ENCODE measurements around the gene CRELD2. TPM values are rescaled to one million over a fixed set of nuclear protein-coding genes. Genes with fewer than 3 reads are reported as not detected.

The CRELD2 gene
- polyA plus RNA-seq, 3 donors, result 20.3 to 33.2 (median 27.6) TPM

DNA sequence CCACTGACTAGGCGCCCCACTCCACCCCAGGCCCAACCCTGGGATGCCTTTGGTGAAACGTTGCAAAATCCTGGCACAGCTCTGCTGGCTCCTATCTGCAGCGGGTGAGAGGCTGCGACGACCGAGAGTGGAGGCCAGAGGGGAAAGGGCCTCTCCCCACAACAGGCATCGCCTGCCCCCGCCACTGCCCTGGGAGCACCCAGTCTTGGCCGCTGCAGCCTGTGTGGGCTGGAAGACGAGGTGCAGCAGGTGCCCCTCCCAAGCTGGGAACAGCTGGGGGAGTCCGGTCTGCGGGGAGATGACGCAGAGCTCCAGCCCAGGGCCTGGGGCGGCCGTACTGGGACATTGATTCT, 38.0 kb downstream of the CRELD2 start:
- Mint-ChIP-seq H3K36me3 (peaks cover 0 to 3% of the 10 kb centered on the region in 2 donors), H3K4me1 (peaks cover 25% of the 10 kb centered on the region), H3K4me3 (no peak overlapping the region), H3K27me3 (ENCODE audit: low read depth in 3 of 3) (peaks cover 0 to 4% (median 2%) of the 10 kb centered on the region in 3 donors), H3K27ac (no peak overlapping the region), H3K9me3 (no peaks in the 10 kb centered on the region)
- Histone ChIP-seq H3K4me1 (ENCODE audit: control insufficient read depth in 1 of 2, insufficient read depth in 2 of 2, low read length in 2 of 2) (peaks cover 28 to 51% of the 10 kb centered on the region in 2 donors), H2AFZ (ENCODE audit: insufficient read depth, low read depth, low read length, poor library complexity, severe bottlenecking) (no peak overlapping the region), H3K27ac (ENCODE audit: low read depth in 1 of 2, low read length in 2 of 2) (no peak overlapping the region), H3K4me2 (replicated peaks; ENCODE audit: extremely low read depth, low read length, poor library complexity, severe bottlenecking) (no peak overlapping the region), H3K79me2 (ENCODE audit: insufficient read depth, low read length) (peaks cover 14% of the 10 kb centered on the region), H3K4me3 (replicated peaks in 1 of 3; ENCODE audit: low read depth in 2 of 3, low read length in 3 of 3) (no peak overlapping the region), H3K9me3 (replicated peaks in 1 of 2; ENCODE audit: control insufficient read depth in 1 of 2, insufficient read depth in 1 of 2, low read length in 2 of 2) (no peaks in the 10 kb centered on the region), H3K9ac (ENCODE audit: insufficient read depth, low read length, poor library complexity, severe bottlenecking) (no peak overlapping the region), H4K20me1 (ENCODE audit: insufficient read depth, low read length) (peaks cover 5% of the 10 kb centered on the region), H3K27me3 (ENCODE audit: control insufficient read depth in 2 of 2, insufficient read depth in 2 of 2, low read length in 2 of 2) (no peaks in the 10 kb centered on the region), H3K36me3 (replicated peaks in 1 of 2; ENCODE audit: control insufficient read depth in 1 of 2, insufficient read depth in 2 of 2, low read length in 2 of 2) (no peaks in the 10 kb centered on the region)
- TF ChIP-seq, protein P1, sequence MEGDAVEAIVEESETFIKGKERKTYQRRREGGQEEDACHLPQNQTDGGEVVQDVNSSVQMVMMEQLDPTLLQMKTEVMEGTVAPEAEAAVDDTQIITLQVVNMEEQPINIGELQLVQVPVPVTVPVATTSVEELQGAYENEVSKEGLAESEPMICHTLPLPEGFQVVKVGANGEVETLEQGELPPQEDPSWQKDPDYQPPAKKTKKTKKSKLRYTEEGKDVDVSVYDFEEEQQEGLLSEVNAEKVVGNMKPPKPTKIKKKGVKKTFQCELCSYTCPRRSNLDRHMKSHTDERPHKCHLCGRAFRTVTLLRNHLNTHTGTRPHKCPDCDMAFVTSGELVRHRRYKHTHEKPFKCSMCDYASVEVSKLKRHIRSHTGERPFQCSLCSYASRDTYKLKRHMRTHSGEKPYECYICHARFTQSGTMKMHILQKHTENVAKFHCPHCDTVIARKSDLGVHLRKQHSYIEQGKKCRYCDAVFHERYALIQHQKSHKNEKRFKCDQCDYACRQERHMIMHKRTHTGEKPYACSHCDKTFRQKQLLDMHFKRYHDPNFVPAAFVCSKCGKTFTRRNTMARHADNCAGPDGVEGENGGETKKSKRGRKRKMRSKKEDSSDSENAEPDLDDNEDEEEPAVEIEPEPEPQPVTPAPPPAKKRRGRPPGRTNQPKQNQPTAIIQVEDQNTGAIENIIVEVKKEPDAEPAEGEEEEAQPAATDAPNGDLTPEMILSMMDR (IDR thresholded peaks at IDR 0.05), result no peak
- no peak for DNase-seq
- intact Hi-C loops (cut with micrococcal nuclease), result no loop called here
- WGBS (ENCODE audit: insufficient coverage), result 86% methylated on average over 7 of the region's 15 CpGs

DNA sequence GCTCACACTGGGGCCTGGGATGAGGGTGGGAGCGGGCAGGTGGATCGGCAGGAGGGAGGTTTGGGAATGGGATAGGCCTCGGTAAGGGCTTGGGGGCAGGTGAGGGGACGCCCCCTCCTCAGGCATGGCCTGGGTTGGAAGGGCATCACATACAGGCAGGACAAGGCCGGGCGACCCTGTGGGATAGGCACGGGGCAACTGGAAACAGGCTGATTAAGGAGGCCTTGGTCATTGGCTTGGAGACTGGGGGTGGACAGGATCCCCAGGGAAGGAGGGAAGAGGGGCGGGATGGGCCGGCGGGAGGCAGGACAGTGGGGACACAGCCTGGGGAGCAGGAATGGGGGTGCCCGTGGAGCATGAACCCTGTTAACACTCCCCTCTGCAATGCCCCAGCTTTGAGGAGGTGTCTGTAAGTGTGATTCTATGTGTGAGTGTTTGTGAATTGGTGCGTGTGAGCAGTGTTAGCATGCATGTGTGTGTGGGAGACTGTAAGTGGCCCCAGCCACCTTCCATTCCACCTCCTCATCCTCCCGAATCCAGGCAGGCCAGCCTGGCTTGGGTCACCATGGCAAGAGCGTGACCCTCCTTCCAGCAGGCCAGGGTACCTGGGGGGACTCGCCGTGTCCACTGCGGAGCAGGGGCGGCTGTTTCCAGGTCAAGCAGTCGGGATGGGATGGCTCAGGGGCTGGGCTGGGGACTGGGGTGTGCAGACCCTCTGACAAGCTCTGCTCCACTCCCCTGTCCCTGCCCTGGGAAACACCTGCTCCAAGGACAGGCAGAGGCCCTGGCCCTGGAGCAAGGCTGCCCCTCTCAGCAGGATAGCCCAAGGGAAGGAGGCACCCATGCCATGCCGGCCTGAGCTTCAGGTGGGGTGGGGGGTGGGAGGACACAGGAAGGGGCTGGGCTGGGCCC, 38.7 kb downstream of the CRELD2 start:
- no peaks in the 10 kb centered on the region for H3K27me3 ChIP-seq (ENCODE audit: control insufficient read depth in 2 of 2, insufficient read depth in 2 of 2, low read length in 2 of 2)
- Mint-ChIP-seq H3K27ac (peak overlapping the region in 1 of 7 donors; percentile 35), H3K4me1 (peaks cover 25% of the 10 kb centered on the region), H3K9me3 (no peaks in the 10 kb centered on the region), H3K36me3 (peaks cover 0 to 8% of the 10 kb centered on the region in 2 donors), H3K4me3 (no peak overlapping the region), H3K27me3 (ENCODE audit: low read depth in 3 of 3) (peaks cover 0 to 2% (median 1%) of the 10 kb centered on the region in 3 donors)
- H3K4me3 ChIP-seq (replicated peaks in 1 of 3; ENCODE audit: low read depth in 2 of 3, low read length in 3 of 3), result no peak overlapping the region
- no peak overlapping the region for H3K27ac ChIP-seq (ENCODE audit: low read depth in 1 of 2, low read length in 2 of 2)
- DNase-seq, result no peak
- H3K36me3 ChIP-seq (replicated peaks in 1 of 2; ENCODE audit: control insufficient read depth in 1 of 2, insufficient read depth in 2 of 2, low read length in 2 of 2), result no peaks in the 10 kb centered on the region
- WGBS (ENCODE audit: insufficient coverage), result 88% methylated on average over 11 of the region's 20 CpGs
- no peak overlapping the region for H3K4me2 ChIP-seq (replicated peaks; ENCODE audit: extremely low read depth, low read length, poor library complexity, severe bottlenecking)
- TF ChIP-seq, protein P1 (IDR thresholded peaks at IDR 0.05), result no peak
- no peak overlapping the region for H2AFZ ChIP-seq (ENCODE audit: insufficient read depth, low read depth, low read length, poor library complexity, severe bottlenecking)
- H4K20me1 ChIP-seq (ENCODE audit: insufficient read depth, low read length), result peaks cover 11% of the 10 kb centered on the region
- peaks cover 27 to 47% of the 10 kb centered on the region in 2 donors for H3K4me1 ChIP-seq (ENCODE audit: control insufficient read depth in 1 of 2, insufficient read depth in 2 of 2, low read length in 2 of 2)
- no peak overlapping the region for H3K9ac ChIP-seq (ENCODE audit: insufficient read depth, low read length, poor library complexity, severe bottlenecking)
- H3K79me2 ChIP-seq (ENCODE audit: insufficient read depth, low read length), result peaks cover 21% of the 10 kb centered on the region
- H3K9me3 ChIP-seq (replicated peaks in 1 of 2; ENCODE audit: control insufficient read depth in 1 of 2, insufficient read depth in 1 of 2, low read length in 2 of 2), result no peaks in the 10 kb centered on the region
- intact Hi-C loops (cut with micrococcal nuclease), result no loop called here

All from CD14-positive monocyte (primary cell).